ENCODE data around the gene ZCCHC14. TPM values are rescaled to one million over a fixed set of nuclear protein-coding genes. Genes with fewer than 3 reads are reported as not detected.

Gene ZCCHC14
- total RNA-seq, 1 donor from 2014 or later: 19.0 TPM

GRCh38 chr16:87437911-87438610 is 54.8 kb downstream of the ZCCHC14 start:
- H3K27ac ChIP-seq (ENCODE audit: low read depth, low read length): no peak overlapping the region
- peaks cover 45% of the 10 kb centered on the region for H3K79me2 ChIP-seq (ENCODE audit: insufficient read depth, low read length)
- H4K20me1 ChIP-seq (ENCODE audit: insufficient read depth, low read length): peaks cover 70% of the 10 kb centered on the region
- H3K9ac ChIP-seq (ENCODE audit: low read length): no peak overlapping the region
- peaks cover 34% of the 10 kb centered on the region for H3K4me1 ChIP-seq (ENCODE audit: insufficient read depth, low read length)
- Mint-ChIP-seq H3K36me3 (ENCODE audit: low read depth, unreplicated experiment) (peaks cover 5% of the 10 kb centered on the region), H3K4me3 (ENCODE audit: unreplicated experiment) (no peak overlapping the region), H3K27ac (ENCODE audit: unreplicated experiment) (no peak overlapping the region), H3K4me1 (ENCODE audit: low read depth, unreplicated experiment) (peaks cover 20% of the 10 kb centered on the region), H3K27me3 (ENCODE audit: low read depth, unreplicated experiment) (no peaks in the 10 kb centered on the region), H3K9me3 (ENCODE audit: unreplicated experiment) (no peaks in the 10 kb centered on the region)
- DNase-seq (ENCODE audit: low read depth) (no peak), FAIRE-seq (no peak)
- H3K4me3 ChIP-seq (ENCODE audit: insufficient read depth, low read depth, low read length): no peak overlapping the region
- no peaks in the 10 kb centered on the region for H3K36me3 ChIP-seq (ENCODE audit: insufficient read depth, low read length)
- TF ChIP-seq EZH2 (IDR thresholded peaks at IDR 0.05; ENCODE audit: insufficient read depth, low read length): no peak
- no peak overlapping the region for H2AFZ ChIP-seq (ENCODE audit: low read depth, low read length)
- no peaks in the 10 kb centered on the region for H3K27me3 ChIP-seq (ENCODE audit: insufficient read depth, low read length)
- H3K9me3 ChIP-seq (ENCODE audit: insufficient read depth, low read depth, low read length): no peaks in the 10 kb centered on the region
- no peak overlapping the region for H3K4me2 ChIP-seq (ENCODE audit: low read length)

GRCh38 chr16:87437327-87437726 is 55.5 kb downstream of the ZCCHC14 start:
- FAIRE-seq (no peak), DNase-seq (ENCODE audit: low read depth) (no peak)
- Histone ChIP-seq H3K4me2 (ENCODE audit: low read length) (no peak overlapping the region), H4K20me1 (ENCODE audit: insufficient read depth, low read length) (peaks cover 75% of the 10 kb centered on the region), H3K4me3 (ENCODE audit: insufficient read depth, low read depth, low read length) (no peak overlapping the region), H3K27me3 (ENCODE audit: insufficient read depth, low read length) (no peaks in the 10 kb centered on the region), H3K9ac (ENCODE audit: low read length) (no peak overlapping the region), H3K79me2 (ENCODE audit: insufficient read depth, low read length) (peaks cover 45% of the 10 kb centered on the region), H3K36me3 (ENCODE audit: insufficient read depth, low read length) (no peaks in the 10 kb centered on the region), H3K27ac (ENCODE audit: low read depth, low read length) (no peak overlapping the region), H2AFZ (ENCODE audit: low read depth, low read length) (no peak overlapping the region), H3K4me1 (ENCODE audit: insufficient read depth, low read length) (peaks cover 30% of the 10 kb centered on the region), H3K9me3 (ENCODE audit: insufficient read depth, low read depth, low read length) (no peaks in the 10 kb centered on the region)
- no peak overlapping the region for H3K27ac Mint-ChIP-seq (ENCODE audit: unreplicated experiment)
- TF ChIP-seq CTCF (IDR thresholded peaks at IDR 0.05; ENCODE audit: insufficient read depth, low read depth, low read length) (no peak), EZH2 (IDR thresholded peaks at IDR 0.05; ENCODE audit: insufficient read depth, low read length) (no peak)
- H3K4me3 Mint-ChIP-seq (ENCODE audit: unreplicated experiment): no peak overlapping the region
- H3K27me3 Mint-ChIP-seq (ENCODE audit: low read depth, unreplicated experiment): no peaks in the 10 kb centered on the region
- peaks cover 24% of the 10 kb centered on the region for H3K4me1 Mint-ChIP-seq (ENCODE audit: low read depth, unreplicated experiment)
- peaks cover 3% of the 10 kb centered on the region for H3K36me3 Mint-ChIP-seq (ENCODE audit: low read depth, unreplicated experiment)
- no peaks in the 10 kb centered on the region for H3K9me3 Mint-ChIP-seq (ENCODE audit: unreplicated experiment)

GRCh38 chr16:87436225-87437172 is 56.3 kb downstream of the ZCCHC14 start:
- H3K4me2 ChIP-seq (ENCODE audit: low read length): peak overlapping the region; percentile 80
- H3K4me3 Mint-ChIP-seq (ENCODE audit: unreplicated experiment): no peak overlapping the region

More at GRCh38 chr16:87436225-87437172, 56.3 kb downstream of the ZCCHC14 start:
- DNase-seq (ENCODE audit: low read depth) (peak; percentile 64), FAIRE-seq (no peak)
- H3K27me3 Mint-ChIP-seq (ENCODE audit: low read depth, unreplicated experiment): no peaks in the 10 kb centered on the region
- peaks cover 33% of the 10 kb centered on the region for H3K4me1 Mint-ChIP-seq (ENCODE audit: low read depth, unreplicated experiment)
- TF ChIP-seq CTCF (IDR thresholded peaks at IDR 0.05; ENCODE audit: insufficient read depth, low read depth, low read length) (no peak), EZH2 (IDR thresholded peaks at IDR 0.05; ENCODE audit: insufficient read depth, low read length) (no peak)
- no peaks in the 10 kb centered on the region for H3K9me3 ChIP-seq (ENCODE audit: insufficient read depth, low read depth, low read length)
- peak overlapping the region; percentile 24 for H3K4me3 ChIP-seq (ENCODE audit: insufficient read depth, low read depth, low read length)
- peaks cover 76% of the 10 kb centered on the region for H4K20me1 ChIP-seq (ENCODE audit: insufficient read depth, low read length)
- peak overlapping the region; percentile 60 for H3K9ac ChIP-seq (ENCODE audit: low read length)
- H3K27me3 ChIP-seq (ENCODE audit: insufficient read depth, low read length): no peaks in the 10 kb centered on the region
- no peak overlapping the region for H2AFZ ChIP-seq (ENCODE audit: low read depth, low read length)
- H3K4me1 ChIP-seq (ENCODE audit: insufficient read depth, low read length): peaks cover 34% of the 10 kb centered on the region
- peak overlapping the region; percentile 69 for H3K27ac Mint-ChIP-seq (ENCODE audit: unreplicated experiment)
- peaks cover 40% of the 10 kb centered on the region for H3K79me2 ChIP-seq (ENCODE audit: insufficient read depth, low read length)
- H3K36me3 Mint-ChIP-seq (ENCODE audit: low read depth, unreplicated experiment): peaks cover 7% of the 10 kb centered on the region
- no peaks in the 10 kb centered on the region for H3K9me3 Mint-ChIP-seq (ENCODE audit: unreplicated experiment)
- peak overlapping the region; percentile 63 for H3K27ac ChIP-seq (ENCODE audit: low read depth, low read length)
- H3K36me3 ChIP-seq (ENCODE audit: insufficient read depth, low read length): no peaks in the 10 kb centered on the region
